Activated CD4-positive, CD25-positive, alpha-beta regulatory T cell treated with anti-CD3 and anti-CD28 coated beads, Interleukin-2, amount 50 U/mL, for 72 hours (primary cell): ENCODE measurements around the gene CRTC1.
"Not testable (repeated sequence)": the region's sequence is repeated elsewhere in the genome, so short reads cannot be mapped to it uniquely, and the experiment has no call there.

Experiments used
- DNase-seq: peaks from one replicate; pipeline ENCODE4 v3.0.0; 2021

CRTC1 gene

DNA sequence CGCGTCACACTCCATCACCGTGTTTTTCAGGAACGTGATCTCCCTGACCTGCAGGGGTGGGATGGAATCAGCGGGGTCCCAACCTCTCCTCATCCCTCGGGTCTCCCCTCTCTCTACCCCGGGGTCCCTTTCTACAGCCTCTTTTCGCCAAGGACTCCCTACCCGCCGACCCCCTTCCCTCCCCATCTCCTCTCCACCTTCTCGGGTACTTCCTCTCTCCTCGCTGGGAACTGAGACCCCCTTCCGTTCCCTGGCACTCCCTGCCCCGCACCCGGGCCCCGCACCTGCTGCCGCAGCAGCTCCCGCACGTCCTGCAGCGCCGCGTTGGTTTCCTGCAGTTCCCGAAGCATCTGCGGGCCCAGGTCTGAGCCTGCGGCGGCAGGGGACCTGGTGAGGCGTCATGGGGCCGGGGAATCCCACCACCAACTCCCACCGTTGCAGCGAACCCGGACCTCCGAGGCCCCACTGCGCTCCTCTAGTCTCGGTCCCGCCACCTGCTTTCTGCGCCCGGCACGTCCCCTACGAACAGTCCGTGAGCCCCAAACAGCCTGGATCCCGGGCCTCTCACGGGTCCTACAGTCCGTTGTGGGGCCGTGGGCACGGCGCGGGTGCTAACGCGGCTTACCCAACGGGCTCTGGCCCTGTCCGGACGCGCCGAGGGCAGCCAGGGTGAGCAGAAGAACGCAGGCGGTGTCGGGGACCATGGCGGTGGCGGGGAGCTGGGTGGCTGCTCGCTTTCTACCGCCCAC lies 107.3 kb downstream of the CRTC1 start, which contains the start of gene COMP:
Gene COMP, minus strand, starts transcription at position 740 of the 749 bp plus-strand sequence. Its CDS starts 36 bp downstream, at position 704.
- DNase-seq, result no peak

DNA sequence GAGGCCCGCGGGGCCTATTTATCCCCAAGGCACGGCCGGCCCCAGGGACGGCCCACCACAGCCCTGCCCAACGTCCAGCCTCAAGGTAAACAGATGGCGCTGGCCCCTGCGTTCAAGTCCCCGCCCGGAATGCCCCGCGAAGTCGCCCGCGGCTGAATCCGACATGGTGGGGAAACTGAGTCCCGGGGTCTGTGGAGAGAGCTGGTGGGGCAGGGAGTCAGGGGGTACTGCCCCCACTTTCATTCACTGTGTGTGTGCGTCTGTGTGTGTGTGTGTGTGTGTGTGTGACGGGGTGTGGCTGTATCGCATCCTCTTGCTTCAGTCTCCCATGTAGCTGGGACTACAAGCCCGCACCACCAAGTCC lies 107.8 kb downstream of the CRTC1 start:
- no peak for DNase-seq

DNA sequence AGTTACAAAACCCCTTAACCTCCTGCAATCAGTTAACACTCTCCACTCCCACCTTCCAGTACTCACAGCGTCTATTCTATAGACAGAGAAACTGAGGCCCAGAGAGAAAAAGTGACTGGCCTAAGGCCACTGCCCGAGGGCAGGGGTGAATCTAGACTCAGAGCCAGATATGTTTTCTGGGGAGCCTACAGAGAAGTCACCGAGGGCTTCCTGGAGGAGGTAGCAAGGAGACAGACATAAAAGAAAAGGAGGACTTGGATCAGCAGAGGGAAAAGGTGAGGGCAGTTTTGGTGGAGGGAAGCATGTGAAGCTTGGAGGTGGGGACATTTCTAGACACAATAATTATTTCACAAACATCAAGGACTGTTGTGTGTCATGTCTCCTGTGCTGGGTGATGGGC lies 109.2 kb downstream of the CRTC1 start:
- no peak for DNase-seq

DNA sequence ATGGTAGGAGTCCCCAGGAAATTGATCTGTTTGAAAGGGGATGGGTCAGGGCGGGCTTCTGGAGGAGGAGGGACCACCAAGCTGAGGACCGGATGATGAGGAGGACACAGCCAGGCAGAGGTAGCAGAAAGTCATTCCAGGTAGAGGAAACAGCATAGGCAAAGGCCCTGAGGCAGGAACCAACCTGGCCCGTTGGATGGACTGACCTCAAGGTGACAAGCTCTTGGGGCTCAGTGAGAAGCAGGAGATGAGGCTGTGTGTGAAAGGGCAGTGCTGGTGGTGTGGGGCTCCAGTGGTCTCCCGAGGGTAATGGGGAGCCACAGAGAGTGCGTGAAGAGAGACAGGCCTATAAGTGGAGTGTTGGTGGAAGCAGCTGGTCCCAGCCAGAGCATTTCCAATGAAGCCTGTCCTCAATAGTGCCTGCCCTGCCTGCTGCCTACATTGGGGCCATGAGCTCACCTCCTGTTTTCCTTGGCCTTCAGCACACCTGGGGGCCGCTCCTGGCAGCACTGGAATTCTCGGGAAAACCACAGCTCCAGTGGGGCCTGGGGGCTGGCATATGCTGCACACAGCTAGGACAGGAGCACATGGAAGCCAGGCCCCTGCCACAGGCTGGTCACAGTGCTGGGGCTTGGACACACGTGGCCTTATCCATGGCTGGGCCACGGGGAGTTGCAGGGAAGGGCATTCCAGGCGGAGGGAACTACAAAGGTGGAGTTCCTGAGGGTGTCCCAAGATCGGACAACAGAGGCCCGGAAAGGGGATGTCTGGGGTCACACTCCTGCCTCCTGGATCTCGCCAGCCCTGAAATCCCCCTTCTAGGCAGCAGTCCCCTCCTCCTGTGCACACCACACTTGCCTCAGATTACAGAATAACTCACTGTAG lies 109.9 kb downstream of the CRTC1 start:
- no peak for DNase-seq

DNA sequence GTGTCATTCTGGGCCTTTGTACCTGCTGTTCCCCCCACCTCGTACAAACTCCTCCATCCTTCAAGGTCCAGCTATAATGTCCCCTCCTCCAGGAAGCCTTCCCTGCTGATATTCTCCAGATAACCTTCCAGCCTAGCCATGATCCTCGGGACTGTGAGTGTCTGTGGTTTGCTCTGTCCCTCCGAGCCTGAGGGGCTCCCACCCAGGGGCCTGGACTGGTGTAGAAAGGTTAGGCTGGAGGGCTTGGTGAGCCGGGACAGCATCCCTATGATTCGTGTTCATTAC lies 110.5 kb downstream of the CRTC1 start:
- no peak for DNase-seq

DNA sequence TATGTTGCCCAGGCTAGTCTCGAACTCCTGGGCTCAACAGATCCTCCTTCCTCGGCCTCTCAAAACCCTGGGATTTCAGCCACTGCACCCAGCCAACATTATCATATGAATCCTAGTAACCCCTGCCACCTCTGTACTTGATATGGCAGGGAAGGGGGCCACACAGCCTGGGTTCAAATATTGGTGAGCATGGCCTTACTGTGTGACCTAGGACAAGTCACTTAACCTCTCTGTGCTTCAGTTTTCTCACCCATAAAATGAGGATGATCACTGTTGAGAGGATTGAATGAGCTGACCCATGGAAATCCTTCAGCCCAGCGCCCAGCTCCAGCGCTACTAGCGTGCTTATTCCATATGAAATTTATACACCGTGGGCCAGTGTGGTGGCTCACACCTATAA lies 111.2 kb downstream of the CRTC1 start:
- DNase-seq, result no peak

DNA sequence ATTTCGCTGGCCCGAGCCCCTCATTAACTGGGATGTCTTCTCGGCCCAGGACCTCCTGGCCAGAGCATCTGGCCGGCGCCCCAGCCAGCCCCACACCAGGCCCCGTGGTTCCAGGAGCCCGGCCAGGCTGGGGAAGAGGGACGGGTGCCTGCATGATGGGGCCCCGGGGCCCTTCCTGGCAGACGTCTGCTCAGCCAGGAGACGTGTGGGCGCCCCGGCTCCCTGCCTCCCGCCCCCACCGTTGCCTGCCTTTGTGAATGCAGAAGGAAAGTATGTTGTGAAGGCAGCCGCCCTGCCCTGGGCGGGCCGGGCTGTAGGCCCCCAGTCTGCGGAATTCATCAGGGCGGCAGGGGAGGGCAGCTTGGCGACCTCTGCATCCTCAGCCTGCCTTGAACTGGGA lies 112.1 kb downstream of the CRTC1 start:
- DNase-seq, result no peak

DNA sequence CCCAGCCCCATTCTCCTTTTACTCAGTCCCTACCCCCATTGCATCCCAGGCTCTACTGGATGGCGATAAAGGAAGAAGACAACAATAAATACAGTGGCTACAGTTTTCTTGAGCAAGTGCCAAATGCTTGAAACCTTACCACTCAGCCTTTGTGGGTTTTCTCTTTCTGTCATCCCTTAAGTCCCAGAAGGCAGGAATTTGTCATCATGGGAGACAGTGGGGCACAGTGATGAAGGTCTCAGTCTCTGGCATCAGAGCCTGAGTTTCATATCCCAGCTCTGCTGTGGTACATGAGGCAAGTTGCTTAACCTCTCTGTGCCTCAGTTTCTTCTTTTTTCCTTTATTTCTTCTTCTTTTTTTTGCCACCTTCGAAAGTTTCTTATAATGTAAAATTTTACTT lies 112.8 kb downstream of the CRTC1 start:
- DNase-seq, result no peak

DNA sequence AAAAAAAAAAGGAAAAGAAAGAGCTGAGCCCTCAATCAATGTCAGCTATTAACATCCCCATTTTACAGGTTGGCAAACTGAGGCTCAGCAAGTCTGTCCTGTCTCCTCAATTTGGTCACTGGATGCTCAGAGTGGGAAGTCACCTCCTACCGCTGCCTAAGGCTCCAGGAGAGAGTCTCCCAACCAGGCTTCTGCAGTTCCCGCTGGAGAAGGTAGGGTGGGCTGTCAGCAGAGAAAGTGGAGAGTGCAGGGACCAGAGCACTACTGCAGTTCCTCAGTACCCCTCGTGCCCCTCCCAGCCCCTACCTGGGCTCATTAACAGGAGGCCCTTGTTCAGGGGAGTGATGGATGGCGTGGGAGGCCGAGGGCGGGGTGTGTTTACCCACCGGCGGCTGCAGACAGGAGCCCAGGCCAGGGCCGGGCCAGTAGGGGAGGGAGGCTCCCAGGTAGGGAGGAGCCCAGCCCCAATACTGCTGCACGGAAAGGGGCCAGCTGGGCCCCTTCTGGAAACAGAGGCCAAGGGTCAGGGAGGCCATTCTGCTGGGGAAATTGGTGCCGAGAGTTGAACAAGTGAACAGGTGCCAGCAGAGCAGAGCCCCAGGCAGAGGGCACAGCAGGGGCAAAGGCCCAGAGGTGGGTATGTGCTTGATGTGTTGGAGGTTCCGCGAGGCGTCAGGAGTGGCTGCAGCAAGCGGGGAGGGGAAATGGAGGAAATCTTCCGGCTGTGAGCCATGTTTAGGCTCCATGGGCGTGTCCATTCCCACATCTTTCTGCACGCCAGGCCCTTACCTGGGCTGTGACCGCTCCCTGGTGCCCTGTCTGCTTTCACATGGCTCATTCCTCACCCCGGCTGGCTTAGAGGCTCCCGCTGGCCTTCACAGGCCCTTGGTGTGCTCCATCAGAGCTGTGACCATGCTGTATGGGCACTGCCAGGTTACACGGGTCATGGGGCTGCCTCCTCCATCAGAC lies 115.2 kb downstream of the CRTC1 start:
- no peak for DNase-seq

DNA sequence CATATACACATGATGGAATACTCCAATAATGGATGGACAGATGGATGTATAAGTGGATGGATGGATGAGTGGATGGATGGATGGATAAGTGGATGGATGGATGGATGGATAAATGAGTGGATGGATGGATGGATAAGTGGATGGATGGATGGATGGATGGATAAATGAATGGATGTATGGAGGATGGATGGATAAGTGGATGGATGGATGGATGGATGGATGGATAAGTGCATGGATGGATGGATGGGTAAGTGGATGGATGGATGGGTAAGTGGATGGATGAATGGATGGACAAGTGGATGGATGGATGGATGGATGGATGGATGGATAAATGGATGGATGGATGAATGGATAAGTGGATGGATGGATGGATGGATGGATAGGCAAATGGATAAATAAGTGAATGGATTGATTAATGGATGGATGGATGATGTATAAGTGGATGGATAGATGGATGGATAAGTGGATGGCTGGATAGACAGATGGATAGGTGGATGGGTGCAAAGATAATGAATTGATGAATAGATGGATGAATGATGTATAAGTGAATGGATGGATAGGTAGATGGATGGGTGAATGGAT lies 116.0 kb downstream of the CRTC1 start:
- no peak for DNase-seq

DNA sequence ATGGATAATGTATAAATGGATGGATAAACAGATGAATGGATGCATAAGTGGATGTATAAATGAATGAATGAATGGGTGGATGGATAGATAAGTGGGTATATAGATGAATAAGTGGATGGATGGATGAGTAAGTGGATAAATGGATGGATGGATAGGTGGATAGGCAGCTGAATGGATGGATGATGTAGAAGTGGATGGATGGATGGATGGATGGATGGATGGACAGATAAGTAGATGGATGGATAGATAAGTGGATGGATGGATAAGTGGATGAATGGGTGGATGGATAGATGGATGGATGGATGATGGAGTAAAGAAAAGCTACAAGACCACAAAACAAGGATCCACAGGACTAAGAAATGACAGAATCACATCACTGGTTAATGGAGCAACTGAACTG lies 116.6 kb downstream of the CRTC1 start:
- DNase-seq, result no peak

DNA sequence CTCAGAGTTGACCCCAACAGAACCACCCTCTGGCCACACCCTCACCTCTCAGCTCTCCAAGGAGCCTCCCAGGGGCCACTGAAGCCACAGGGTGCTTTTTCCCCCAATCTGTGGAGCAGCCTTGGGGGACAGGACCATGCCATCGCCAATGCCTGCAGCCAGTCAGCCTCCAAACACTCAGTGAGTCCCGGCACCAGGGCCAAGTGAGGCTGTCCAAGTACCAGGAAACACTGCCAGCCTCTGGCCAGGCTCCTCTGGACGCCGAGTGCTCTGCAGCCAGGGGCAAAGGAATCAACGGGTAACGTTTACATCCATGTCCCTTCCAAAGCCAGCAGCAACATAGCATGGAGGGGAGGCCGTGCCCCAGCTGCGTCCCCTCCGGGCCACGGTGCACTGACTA lies 117.2 kb downstream of the CRTC1 start:
- DNase-seq, result no peak

DNA sequence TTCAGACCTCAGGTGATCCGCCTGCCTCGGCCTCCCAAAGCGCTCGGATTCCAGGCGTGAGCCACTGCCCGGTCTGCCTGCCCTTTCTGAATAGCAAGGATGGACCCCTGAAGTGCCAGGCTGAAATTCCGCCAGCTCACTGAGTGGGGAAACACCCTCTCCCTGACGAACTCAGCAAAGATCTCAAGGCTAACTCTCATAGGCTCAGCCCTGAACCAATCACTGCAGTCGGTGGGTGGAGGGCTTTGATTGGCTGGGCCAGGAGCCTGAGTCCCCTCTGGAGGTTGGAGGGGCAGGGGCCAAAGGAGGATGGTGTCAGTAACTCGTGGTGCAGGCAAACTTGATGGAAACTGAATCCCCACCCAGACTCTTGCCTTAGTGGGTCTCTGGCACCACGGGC lies 118.9 kb downstream of the CRTC1 start:
- DNase-seq, result no peak

DNA sequence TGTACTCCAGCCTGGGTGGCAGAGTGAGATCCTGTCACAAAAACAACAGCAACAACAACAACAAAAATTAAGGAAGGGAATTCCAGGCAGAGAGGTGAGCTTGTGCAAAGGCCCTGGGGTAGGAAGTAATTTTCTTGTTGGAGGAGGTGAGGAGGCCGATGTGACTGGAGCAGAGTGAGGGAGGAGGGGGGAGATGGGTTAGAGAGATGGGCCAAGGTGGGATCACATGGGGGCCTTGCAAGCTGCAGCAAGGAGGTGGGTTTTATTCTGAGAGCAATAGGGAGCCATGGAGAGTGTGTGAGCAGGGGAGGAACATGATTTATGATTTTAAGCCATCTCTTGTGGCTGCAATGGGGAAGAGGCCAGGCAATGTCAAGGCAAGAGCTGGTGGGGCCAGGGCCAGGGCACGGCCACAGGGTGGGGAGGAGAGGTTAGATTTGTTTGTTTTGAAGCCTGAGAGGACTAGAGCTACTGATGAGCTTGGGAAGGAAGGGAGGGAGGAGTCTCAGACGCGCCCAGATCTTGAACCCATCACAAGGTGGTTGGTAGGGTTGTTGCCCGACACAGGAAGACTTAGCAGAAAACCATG lies 120.2 kb downstream of the CRTC1 start:
- DNase-seq, result no peak

DNA sequence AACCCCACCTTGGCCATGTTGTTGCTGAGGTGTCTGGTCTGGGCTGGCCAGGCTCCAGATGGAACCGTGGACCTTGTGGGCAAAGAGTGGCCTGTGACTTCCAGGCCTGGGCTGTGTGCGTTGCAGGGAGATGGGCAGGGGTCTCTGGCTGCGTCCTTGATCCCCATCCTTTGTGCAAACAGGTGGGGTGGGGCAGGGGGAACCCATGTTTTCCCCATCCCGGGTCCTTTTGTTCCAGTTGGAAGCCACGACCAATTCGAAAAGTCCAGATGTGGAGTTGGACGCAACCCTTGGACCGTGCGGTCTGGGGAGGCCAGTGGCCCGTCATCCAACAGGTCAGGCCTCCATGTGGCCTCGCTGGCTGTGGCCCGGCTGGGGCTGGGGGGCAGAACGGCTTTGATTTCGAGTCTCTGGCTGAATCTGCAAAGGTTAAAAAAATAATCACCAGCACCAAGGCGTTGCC lies 120.7 kb downstream of the CRTC1 start:
- no peak for DNase-seq

DNA sequence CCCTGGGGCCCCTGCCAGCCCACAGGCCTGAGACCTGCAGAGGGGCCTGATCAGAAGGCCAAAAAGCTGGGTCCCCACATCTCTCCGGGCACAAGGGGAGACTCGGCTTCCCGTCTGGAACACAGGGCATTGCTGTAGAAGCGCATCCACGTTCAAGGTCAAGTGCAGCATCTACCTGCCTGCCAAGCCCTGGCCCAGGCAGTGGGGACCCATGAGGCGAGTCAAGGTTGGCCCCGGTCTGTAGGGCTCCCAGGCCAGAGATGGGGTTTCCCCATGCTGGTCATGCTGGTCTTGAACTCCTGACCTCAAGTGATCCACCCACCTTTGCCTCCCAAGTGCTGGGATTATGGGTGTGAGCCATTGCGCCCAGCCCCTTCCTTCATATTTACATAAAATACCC lies 121.2 kb downstream of the CRTC1 start:
- DNase-seq, result no peak

DNA sequence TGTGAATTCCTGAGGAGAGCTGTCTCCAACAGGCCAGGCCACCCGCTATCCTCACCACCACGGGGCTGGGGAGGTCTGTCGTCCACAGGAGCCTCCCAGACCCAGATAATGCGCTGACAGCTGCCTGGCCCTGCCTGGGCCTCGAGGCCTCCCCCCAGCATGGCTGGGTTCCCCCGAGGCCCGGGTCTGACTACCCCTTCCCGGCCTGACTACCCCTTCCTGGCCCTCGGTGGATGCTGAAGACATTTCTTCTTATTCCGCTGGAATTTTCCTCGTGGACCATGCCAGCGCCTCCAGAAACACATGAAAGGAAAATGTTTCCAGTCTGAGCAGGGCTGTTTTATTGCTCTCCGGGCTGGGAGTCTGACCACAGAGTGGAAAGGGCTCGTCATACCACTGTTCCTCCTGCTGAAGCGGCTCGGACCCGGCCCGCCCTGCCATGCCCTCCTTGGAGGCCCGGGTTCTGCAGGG lies 124.4 kb downstream of the CRTC1 start:
- DNase-seq, result no peak

DNA sequence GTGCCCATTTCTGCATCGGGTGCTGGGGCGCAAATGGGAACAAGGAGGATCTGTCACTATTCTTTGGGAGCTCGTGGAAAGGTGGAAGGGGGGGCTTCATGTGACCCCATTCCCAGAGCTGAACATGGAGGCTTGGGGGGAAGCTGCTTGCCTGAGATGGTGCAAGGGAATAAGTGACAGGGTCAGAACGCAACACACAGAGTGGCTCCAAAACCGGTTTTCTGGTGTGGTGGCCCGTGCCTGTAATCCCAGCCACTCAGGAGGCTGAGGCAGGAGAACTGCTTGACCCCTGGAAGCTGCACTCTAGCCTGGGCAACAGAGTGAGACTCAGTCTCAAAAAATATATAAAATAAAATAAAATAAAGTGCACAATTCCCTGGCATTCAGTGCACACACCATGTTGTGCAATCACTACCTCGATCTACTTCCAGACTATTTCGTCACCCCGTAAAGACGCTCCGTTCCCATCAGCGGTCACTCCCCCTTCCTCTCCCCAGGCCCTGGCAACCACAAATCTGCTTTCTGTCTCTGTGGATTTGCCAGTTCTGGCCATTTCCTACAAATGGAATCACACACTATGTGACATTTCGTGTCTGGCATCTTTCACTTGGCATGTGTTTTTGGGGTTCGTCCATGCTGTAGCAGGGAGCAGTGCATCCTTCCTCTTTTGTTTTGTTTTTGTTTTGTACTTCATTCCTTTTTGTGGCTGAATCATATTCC lies 125.8 kb downstream of the CRTC1 start:
- no peak for DNase-seq

DNA sequence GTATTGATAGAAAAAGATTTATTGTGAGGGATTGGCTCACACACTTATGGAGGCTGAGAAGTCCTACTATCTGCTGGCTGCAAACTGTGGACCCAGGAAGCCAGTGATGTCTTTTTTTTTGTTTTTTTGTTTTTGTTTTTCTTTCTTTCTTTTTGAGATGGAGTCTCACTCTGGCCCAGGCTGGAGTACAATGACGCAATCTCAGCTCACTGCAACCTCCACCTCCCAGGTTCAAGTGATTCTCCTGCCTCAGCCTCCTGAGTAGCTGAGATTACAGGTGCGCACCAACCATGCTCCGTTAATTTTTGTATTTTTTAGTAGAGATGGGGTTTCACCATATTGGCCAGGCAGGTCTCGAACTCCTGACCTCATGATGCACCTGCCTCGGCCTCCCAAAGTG lies 128.2 kb downstream of the CRTC1 start:
- not testable (repeated sequence) for DNase-seq

DNA sequence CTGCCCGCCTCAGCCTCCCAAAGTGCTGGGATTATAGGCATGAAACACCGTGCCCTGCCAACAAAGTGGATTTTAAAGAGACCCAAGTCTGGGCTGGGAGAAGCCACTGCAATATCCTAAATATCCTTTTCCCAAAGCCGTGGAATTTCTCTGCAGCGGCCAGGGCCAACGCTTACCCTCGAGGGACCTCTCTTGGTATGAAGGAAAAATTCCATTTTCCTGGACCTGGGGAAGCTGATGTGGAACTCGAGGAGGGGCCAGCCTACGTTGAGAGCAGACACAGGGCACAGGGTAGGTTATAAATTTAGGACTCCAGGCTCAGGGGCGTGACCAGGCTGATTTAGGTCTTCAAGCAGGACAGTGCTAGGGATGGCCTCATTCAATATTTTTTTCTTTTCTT lies 130.6 kb downstream of the CRTC1 start:
- DNase-seq, result no peak

DNA sequence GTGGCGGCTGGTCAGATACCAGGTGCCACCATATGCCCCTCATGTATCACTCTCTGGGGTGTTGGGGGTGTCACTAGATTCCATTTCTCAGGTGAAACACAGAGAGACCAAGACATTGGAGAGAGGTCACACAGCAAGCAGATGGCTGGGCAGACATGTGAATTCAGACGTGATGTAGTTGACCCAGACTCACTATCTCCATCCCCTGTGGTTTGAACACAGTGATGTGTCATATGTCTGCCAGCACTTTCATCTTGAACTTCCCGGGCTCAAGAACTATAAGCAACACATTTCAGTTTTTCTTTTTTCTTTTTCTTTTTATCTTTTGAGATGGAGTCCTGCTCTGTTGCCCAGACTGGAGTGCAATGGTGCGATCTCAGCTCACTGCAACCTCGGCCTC lies 132.2 kb downstream of the CRTC1 start:
- DNase-seq, result no peak

DNA sequence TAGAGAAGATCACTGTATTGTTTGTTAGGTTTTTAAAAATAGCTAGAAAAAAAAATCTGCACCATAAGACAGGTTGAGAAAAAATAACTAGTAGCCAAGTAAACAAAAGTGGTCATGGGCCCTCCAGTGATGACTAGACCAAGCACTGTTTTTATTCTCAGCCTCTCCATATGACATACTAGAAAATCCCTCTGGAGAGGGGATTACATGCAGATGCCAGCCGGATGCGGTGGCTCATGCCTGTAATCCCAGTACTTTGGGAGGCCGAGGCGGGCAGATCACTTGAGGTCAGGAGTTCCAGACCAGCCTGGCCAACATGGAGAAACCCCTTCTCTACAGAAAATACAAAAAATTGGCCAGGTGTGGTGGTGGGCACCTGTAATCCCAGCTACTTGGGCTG lies 133.2 kb downstream of the CRTC1 start:
- DNase-seq, result not testable (repeated sequence)
